ENCODE results near the gene TMEM51.

Gene TMEM51

DNA sequence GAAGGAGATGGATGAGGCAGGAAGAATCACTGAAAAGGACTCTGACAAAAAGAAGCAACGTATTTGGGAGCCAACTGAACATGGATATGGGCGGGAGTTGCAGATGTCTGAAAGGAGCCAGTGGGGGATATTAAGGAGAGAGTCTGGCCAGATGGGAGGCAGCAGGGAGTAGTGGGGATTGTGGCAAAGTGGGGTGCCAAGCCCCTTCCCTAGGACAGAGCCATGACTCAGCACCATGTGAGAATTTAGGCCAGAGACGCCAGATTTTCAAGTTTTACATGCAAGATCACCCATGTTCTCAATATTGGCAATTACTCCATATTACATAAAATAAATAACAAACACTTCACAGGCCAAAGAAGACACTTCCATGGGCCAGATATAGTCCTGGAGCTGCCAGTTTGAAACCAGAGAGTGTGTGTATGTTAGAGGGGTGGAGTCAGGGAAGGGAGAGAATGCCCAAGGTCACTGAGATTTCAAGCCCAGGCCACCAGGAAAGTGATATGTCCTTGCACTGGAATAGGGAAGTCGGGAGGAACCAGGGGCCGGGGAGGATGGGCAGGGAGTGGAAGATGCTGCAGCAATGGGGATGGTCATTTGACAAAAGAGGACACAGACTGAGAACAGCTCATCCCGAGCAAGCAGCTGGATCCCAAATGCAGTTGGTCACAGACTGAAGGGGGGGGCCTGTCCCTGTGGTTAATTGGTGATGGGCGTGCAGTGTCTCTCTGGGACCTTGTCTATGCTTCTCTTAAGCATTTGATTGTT is 23.5 kb downstream of the TMEM51 start:
- Histone ChIP-seq H3K4me1 (ENCODE audit: control insufficient read depth, low read length) (no peaks in the 10 kb centered on the region), H3K4me3 (ENCODE audit: low read length) (no peak overlapping the region), H3K36me3 (ENCODE audit: control insufficient read depth, low read length) (no peaks in the 10 kb centered on the region), H3K79me2 (ENCODE audit: control insufficient read depth, low read length) (no peaks in the 10 kb centered on the region), H3K9me2 (replicated peaks; ENCODE audit: control insufficient read depth, low read length) (no peaks in the 10 kb centered on the region), H3F3A (ENCODE audit: control insufficient read depth, insufficient read depth) (no peaks in the 10 kb centered on the region), H4K20me1 (ENCODE audit: control insufficient read depth, insufficient read depth, low read depth, low read length) (no peaks in the 10 kb centered on the region; the same call in 1 of the 2 replicates), H3K4me2 (ENCODE audit: low read length) (no peak overlapping the region), H3K9me3 (ENCODE audit: control insufficient read depth, insufficient read depth, low read length) (no peaks in the 10 kb centered on the region), H3K27me3 (ENCODE audit: control insufficient read depth, low read length) (0 out of 2 replicates have a peak, but pooled peaks cover 2% of the 10 kb centered on the region), H3K27ac (ENCODE audit: low read depth, low read length) (no peak overlapping the region)
- TF ChIP-seq CTCF (IDR thresholded peaks at IDR 0.05; ENCODE audit: low read depth, low read length, poor library complexity, severe bottlenecking), result no peak
- TF ChIP-seq EZH2phosphoT487 (IDR thresholded peaks at IDR 0.05; ENCODE audit: borderline replicate concordance, low read length), result no peak

DNA sequence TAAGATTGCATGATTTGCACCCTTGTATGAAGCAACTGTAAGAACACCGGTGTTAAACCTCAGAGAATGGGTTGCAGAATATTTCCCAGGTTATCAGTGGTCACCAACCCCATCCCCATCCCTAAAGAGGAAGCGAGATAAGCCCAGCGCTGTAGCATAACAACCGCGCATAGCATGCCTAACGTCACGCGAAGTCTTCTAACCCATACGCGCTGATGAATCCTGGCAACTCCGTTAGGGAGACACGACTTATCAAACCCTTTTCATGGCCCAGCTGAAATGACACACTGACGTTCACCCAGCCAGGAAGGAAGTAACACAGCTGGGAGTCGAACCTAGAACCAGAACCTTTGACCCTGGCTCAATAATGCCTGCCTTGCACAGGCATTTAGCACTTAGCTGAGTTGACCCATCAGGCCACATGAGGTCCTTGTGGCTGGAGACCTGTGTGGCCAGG is 24.2 kb downstream of the TMEM51 start:
- 0 out of 2 replicates have a peak, but pooled peaks cover 2% of the 10 kb centered on the region for H3K27me3 ChIP-seq (ENCODE audit: control insufficient read depth, low read length)
- no peak overlapping the region for H3K4me2 ChIP-seq (ENCODE audit: low read length)
- no peaks in the 10 kb centered on the region for H3K36me3 ChIP-seq (ENCODE audit: control insufficient read depth, low read length)
- TF ChIP-seq EZH2phosphoT487 (IDR thresholded peaks at IDR 0.05; ENCODE audit: borderline replicate concordance, low read length), result no peak
- no peak for TF ChIP-seq CTCF (IDR thresholded peaks at IDR 0.05; ENCODE audit: low read depth, low read length, poor library complexity, severe bottlenecking)
- no peaks in the 10 kb centered on the region for H3K79me2 ChIP-seq (ENCODE audit: control insufficient read depth, low read length)
- H3F3A ChIP-seq (ENCODE audit: control insufficient read depth, insufficient read depth), result no peaks in the 10 kb centered on the region
- H4K20me1 ChIP-seq (ENCODE audit: control insufficient read depth, insufficient read depth, low read depth, low read length), result no peaks in the 10 kb centered on the region; the same call in 1 of the 2 replicates
- H3K4me1 ChIP-seq (ENCODE audit: control insufficient read depth, low read length), result no peaks in the 10 kb centered on the region
- no peaks in the 10 kb centered on the region for H3K9me2 ChIP-seq (replicated peaks; ENCODE audit: control insufficient read depth, low read length)
- H3K27ac ChIP-seq (ENCODE audit: low read depth, low read length), result no peak overlapping the region
- no peaks in the 10 kb centered on the region for H3K9me3 ChIP-seq (ENCODE audit: control insufficient read depth, insufficient read depth, low read length)
- no peak overlapping the region for H3K4me3 ChIP-seq (ENCODE audit: low read length)

DNA sequence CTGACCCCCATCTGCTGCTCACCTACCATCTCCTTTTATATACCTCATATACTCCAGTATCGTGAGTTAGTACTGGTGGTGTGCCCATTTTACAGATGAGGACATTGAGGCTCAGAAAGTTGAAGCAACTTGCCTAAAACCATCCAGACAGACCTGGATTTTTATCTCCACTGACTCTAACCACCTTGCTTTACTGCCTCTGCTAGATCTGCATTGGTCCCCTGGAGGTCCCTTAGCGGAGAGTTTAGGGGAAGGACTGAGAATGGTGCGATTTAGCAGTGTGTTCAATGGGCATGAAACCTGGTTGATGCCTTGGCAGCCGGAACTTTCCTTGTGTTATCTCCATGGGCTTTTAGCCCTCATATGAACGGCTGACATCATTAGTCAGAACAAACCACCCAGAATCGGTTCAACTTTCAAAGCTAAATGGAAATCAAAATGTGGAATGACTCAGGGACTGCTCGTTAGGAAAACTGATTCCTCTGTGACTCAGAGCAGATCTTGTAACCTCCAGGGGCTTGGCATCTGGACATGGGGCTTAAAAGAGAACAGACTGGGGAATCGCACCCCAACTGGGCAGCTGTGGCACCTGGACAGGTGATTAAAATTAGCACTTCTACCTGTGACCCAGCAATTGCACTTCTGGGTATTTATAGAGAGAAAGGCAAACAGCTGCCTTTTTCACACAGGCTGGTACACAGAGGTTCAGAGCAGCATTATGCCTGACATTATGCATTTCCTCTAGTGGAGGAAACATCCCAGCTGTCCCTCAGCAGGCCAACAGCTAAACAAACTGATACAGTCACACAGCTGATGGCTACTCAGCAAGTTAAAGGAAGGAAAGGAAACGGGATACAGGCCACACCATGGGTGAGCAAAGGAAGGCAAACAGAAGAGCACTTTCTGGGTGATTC is 25.3 kb downstream of the TMEM51 start:
- Histone ChIP-seq H3K27me3 (ENCODE audit: control insufficient read depth, low read length) (0 out of 2 replicates have a peak, but pooled peaks cover 2% of the 10 kb centered on the region), H3K4me3 (ENCODE audit: low read length) (no peak overlapping the region), H3K36me3 (ENCODE audit: control insufficient read depth, low read length) (no peaks in the 10 kb centered on the region), H3K4me2 (ENCODE audit: low read length) (no peak overlapping the region), H3K9me2 (replicated peaks; ENCODE audit: control insufficient read depth, low read length) (no peaks in the 10 kb centered on the region), H3F3A (ENCODE audit: control insufficient read depth, insufficient read depth) (no peaks in the 10 kb centered on the region), H3K79me2 (ENCODE audit: control insufficient read depth, low read length) (no peaks in the 10 kb centered on the region), H3K9me3 (ENCODE audit: control insufficient read depth, insufficient read depth, low read length) (no peaks in the 10 kb centered on the region), H3K27ac (ENCODE audit: low read depth, low read length) (no peak overlapping the region), H4K20me1 (ENCODE audit: control insufficient read depth, insufficient read depth, low read depth, low read length) (no peaks in the 10 kb centered on the region; the same call in 1 of the 2 replicates), H3K4me1 (ENCODE audit: control insufficient read depth, low read length) (no peaks in the 10 kb centered on the region)
- TF ChIP-seq CTCF (IDR thresholded peaks at IDR 0.05; ENCODE audit: low read depth, low read length, poor library complexity, severe bottlenecking), result no peak
- no peak for TF ChIP-seq EZH2phosphoT487 (IDR thresholded peaks at IDR 0.05; ENCODE audit: borderline replicate concordance, low read length)

Measured in DOHH2 (cell line).